NCI-H2107 treated with DMSO at 0.1 percent for 48 hours (cell line): ENCODE results near the gene ANGPTL7.
A peak's percentile ranks its signal among the peaks of the same experiment; 100 is the strongest.

ENCODE experiments used
- DNase-seq: peaks from one replicate; lab custom pipeline; 2025; ENCODE audit not compliant: unreplicated experiment; lab: John Stamatoyannopoulos, UW

The ANGPTL7 gene

GRCh38 chr1:11198851-11199594 is 9.9 kb downstream of the ANGPTL7 start:
- peak; percentile 19 for DNase-seq

GRCh38 chr1:11204396-11205190 is 15.4 kb downstream of the ANGPTL7 start:
- peak; percentile 46 for DNase-seq

- no peak for DNase-seq
These were observed 18.9 kb downstream of the ANGPTL7 start for GRCh38 chr1:11207898-11208611.

DNA sequence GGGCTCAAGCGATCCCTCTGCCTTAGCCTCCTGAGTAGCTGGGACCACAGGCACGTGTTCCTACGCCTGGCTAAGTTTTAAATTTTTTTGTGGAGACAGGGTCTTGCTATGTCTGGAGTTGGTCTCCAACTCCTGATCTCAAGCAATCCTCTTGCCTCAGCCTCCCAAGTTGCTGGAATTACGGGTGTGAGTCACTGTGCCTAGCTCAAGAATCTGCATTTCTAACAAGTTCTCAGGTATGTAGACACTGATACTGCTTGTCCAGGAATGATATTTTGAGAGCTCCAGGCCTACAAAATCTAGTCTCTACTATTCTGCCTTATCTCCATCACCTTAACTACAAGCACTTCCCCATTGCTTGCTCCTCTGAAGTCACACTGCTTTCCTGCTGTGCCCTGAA is 22.3 kb downstream of the ANGPTL7 start:
- DNase-seq, result no peak

GRCh38 chr1:11211925-11212587 is 22.9 kb downstream of the ANGPTL7 start:
- DNase-seq, result no peak

DNA sequence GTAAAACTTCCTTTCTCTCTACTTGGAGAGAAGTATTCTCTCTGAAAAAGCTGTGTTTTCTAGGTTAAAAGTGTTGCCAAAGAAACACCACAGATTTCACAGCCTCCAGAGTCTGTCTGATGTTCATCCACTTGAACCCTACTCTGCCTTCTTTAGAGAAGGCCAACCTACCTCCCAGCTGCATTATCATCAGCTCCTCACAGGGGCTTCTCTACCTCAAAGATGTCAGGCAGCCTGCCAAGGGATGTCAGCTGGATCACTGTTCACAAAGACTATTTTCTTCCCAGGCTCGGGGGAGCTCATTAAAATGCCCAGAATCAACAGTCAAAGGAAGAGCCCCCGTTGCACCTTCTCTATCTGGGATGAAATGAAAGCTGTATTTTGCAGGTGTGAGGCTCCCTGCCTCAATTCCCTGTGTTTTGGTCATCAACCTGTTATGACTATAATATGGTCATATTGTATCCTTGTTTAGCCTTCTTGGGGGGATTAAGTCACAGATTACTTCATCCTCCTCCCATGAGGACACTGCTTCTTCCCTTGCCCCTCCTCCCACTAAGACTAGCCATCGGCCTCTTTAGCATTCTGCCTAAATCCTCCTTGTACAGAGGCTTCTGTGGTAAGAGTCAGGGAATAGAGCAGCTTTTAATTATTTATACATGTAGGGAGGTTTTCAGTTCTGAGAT is 25.7 kb downstream of the ANGPTL7 start:
- no peak for DNase-seq

- DNase-seq, result no peak
These were observed 26.3 kb downstream of the ANGPTL7 start for GRCh38 chr1:11215381-11216005.

GRCh38 chr1:11216074-11216473 is 26.9 kb downstream of the ANGPTL7 start:
- DNase-seq, result no peak

GRCh38 chr1:11227106-11228077 is 38.2 kb downstream of the ANGPTL7 start:
- no peak for DNase-seq

DNA sequence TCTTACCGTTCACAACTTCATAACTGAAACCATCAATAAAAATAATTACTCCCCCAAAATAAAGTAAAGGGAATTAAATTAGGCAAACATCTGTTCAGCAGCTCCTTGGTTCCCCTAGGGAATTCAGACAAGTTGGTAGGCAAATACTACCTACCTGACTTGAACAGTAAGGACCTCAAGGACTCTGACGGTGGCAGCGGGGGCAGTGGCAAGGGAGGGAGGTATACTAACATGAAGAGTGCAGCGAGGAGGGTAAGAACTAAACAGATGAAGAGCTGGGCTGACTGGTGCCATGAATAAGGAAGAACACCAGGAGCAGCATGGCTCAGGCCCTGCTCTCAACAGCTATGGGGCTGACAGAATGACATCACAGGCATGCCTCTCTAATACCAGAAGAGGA is 40.0 kb downstream of the ANGPTL7 start:
- DNase-seq, result no peak

DNA sequence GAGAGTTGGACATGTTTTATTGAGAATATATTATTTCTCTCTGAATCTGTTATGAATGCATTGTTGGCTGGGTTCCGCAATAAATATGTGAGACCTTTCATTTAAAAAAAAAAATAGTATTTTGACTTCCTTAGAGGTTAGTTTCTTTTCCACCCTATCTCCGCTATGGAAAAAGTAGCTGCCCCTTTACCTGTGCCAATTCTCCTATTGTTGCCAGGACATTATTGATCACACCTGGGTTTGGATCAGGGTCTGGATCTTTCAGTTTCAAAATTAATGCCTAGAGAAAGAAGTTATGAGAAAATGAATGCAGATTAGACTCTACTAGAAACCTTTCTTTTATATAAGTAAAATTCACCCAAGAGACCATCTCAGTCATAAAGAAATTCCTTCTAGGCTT is 44.1 kb downstream of the ANGPTL7 start:
- no peak for DNase-seq

DNA sequence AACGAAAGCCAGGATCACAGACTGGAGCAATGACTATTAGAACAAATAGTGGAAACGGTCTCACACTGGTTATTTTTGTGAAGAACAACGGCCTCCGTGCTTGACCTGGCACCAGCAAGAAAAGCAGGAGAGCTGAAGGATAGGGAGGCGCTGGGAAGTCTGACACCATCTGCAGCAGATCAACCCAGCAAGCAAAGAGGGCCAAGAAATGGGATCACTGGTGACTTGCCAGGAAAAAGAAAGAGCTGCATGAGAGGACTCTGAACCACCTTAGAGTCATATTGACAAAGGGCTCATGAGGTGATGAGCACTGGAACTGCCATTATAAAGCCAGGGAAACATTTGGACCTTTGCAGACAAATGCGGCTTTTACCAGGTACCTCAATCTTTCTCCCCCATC is 48.2 kb downstream of the ANGPTL7 start:
- no peak for DNase-seq

- DNase-seq, result peak; percentile 46
These were observed 49.2 kb downstream of the ANGPTL7 start for GRCh38 chr1:11238311-11238710.

DNA sequence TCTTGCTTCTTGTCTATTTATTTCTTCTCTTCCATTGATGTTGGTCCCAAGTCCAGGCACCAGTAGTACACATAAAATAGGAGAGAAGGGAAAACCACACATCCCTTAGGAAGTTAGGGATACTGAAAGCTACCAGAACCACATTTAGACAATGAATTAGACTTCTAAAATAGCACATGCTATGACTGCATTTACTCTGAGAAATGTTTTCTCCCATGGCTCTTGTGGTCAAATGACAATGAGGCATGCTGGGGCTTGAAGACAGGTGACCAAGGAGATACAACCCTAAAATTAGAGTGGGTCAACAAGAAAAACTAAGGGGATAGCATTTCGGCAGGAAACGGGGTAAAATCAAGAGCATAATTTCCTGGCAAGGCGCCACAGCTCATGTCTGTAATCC is 56.1 kb downstream of the ANGPTL7 start:
- DNase-seq, result no peak
